ENCODE results near the gene RNF152. TPM values are rescaled to one million over a fixed set of nuclear protein-coding genes. Genes with fewer than 3 reads are reported as not detected.

Gene RNF152
- total RNA-seq, 1 experiment from 2014 or later, result 0.18 TPM

DNA sequence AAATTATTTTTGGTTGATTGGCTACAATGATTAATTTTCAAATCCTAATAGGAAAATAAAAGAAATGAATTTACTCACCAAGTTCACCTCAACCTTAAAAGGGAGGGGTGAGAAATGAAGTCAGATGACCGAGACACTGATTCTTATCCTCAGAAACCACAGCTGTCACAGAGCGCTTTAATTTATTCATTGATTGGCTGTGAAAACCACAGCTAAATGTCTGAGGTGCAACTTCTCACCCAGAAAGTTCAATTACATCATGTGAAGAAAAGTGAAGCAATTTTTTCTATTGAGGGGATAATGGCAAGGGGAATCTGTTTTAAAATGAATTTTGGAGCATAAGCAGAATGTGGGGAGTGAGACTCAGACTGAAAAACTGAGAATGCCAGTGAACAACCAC lies 128.4 kb downstream of the RNF152 start:
- Histone ChIP-seq H3K4me1 (ENCODE audit: control insufficient read depth, insufficient read depth, low read length) (no peaks in the 10 kb centered on the region), H3K27me3 (ENCODE audit: control insufficient read depth, insufficient read depth, low read length) (no peaks in the 10 kb centered on the region), H3K27ac (ENCODE audit: low read length) (no peak overlapping the region), H3K36me3 (ENCODE audit: control insufficient read depth, insufficient read depth, low read length) (no peaks in the 10 kb centered on the region), H3K9me3 (ENCODE audit: control insufficient read depth, insufficient read depth, low read depth, low read length) (no peaks in the 10 kb centered on the region), H3K4me3 (ENCODE audit: low read depth in 2 of 2, low read length in 2 of 2) (no peak overlapping the region)
- in situ Hi-C loops (cut with HindIII; ENCODE audit: low pct_unique_long_range_greater_than_20kb, low sequenced_read_pairs) (no loop called here), intact Hi-C loops (cut with micrococcal nuclease; ENCODE audit: unreplicated experiment) (no loop called here)
- no TSS peak for BruUV-seq (replicated peaks)
- POLR2A ChIA-PET, result no interaction called here
- no peak for DNase-seq (ENCODE audit: low read depth, low spot score)
- CTCF ChIA-PET, result no interaction called here
- TF ChIP-seq, protein P1, sequence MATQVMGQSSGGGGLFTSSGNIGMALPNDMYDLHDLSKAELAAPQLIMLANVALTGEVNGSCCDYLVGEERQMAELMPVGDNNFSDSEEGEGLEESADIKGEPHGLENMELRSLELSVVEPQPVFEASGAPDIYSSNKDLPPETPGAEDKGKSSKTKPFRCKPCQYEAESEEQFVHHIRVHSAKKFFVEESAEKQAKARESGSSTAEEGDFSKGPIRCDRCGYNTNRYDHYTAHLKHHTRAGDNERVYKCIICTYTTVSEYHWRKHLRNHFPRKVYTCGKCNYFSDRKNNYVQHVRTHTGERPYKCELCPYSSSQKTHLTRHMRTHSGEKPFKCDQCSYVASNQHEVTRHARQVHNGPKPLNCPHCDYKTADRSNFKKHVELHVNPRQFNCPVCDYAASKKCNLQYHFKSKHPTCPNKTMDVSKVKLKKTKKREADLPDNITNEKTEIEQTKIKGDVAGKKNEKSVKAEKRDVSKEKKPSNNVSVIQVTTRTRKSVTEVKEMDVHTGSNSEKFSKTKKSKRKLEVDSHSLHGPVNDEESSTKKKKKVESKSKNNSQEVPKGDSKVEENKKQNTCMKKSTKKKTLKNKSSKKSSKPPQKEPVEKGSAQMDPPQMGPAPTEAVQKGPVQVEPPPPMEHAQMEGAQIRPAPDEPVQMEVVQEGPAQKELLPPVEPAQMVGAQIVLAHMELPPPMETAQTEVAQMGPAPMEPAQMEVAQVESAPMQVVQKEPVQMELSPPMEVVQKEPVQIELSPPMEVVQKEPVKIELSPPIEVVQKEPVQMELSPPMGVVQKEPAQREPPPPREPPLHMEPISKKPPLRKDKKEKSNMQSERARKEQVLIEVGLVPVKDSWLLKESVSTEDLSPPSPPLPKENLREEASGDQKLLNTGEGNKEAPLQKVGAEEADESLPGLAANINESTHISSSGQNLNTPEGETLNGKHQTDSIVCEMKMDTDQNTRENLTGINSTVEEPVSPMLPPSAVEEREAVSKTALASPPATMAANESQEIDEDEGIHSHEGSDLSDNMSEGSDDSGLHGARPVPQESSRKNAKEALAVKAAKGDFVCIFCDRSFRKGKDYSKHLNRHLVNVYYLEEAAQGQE (IDR thresholded peaks at IDR 0.05; ENCODE audit: insufficient read depth in 1 of 2, low read depth in 2 of 2, low read length in 1 of 2), result no peak
- TF ChIP-seq TCF7L2 (IDR thresholded peaks at IDR 0.05; ENCODE audit: low read depth, low read length) (no peak), SIN3A (IDR thresholded peaks at IDR 0.05; ENCODE audit: borderline replicate concordance, insufficient read depth, low read depth, low read length) (no peak), POLR2AphosphoS5 (IDR thresholded peaks at IDR 0.05; ENCODE audit: low read depth, low read length) (no peak)
- TF ChIP-seq, protein P2, sequence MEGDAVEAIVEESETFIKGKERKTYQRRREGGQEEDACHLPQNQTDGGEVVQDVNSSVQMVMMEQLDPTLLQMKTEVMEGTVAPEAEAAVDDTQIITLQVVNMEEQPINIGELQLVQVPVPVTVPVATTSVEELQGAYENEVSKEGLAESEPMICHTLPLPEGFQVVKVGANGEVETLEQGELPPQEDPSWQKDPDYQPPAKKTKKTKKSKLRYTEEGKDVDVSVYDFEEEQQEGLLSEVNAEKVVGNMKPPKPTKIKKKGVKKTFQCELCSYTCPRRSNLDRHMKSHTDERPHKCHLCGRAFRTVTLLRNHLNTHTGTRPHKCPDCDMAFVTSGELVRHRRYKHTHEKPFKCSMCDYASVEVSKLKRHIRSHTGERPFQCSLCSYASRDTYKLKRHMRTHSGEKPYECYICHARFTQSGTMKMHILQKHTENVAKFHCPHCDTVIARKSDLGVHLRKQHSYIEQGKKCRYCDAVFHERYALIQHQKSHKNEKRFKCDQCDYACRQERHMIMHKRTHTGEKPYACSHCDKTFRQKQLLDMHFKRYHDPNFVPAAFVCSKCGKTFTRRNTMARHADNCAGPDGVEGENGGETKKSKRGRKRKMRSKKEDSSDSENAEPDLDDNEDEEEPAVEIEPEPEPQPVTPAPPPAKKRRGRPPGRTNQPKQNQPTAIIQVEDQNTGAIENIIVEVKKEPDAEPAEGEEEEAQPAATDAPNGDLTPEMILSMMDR (IDR thresholded peaks at IDR 0.05), result no peak
- ATAC-seq, result no peak

DNA sequence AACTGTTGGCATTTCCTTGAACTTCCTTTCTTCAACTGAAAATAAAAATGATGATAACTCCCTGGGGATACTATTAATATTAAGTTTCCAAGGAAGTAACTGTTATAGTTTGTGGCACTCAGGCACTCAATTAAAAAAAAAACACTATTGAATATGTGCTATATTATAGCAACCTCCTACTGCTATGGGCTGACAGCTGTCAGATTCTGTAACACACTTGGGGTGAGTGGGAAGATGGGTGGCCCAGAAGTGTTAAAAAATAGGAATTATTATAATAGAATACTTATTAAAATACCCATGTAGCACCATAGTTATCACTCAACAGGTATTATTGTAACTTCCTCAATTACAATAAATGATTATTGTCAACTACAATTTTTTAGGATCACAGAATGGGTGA lies 130.9 kb downstream of the RNF152 start:
- in situ Hi-C loops (cut with HindIII; ENCODE audit: low pct_unique_long_range_greater_than_20kb, low sequenced_read_pairs), result no loop called here

More for the DNA sequence above, 130.9 kb downstream of the RNF152 start:
- ATAC-seq (no peak), DNase-seq (ENCODE audit: low read depth, low spot score) (no peak)
- no TSS peak for BruUV-seq (replicated peaks)
- H3K27me3 ChIP-seq (ENCODE audit: control insufficient read depth, insufficient read depth, low read length), result no peaks in the 10 kb centered on the region
- H3K4me3 ChIP-seq (ENCODE audit: low read depth in 2 of 2, low read length in 2 of 2), result no peak overlapping the region
- POLR2A ChIA-PET, result no interaction called here
- TF ChIP-seq TCF7L2 (IDR thresholded peaks at IDR 0.05; ENCODE audit: low read depth, low read length) (no peak), POLR2AphosphoS5 (IDR thresholded peaks at IDR 0.05; ENCODE audit: low read depth, low read length) (no peak)
- TF ChIP-seq, protein P2 (IDR thresholded peaks at IDR 0.05), result no peak
- TF ChIP-seq, protein P1 (IDR thresholded peaks at IDR 0.05; ENCODE audit: insufficient read depth in 1 of 2, low read depth in 2 of 2, low read length in 1 of 2), result no peak
- H3K36me3 ChIP-seq (ENCODE audit: control insufficient read depth, insufficient read depth, low read length), result no peaks in the 10 kb centered on the region
- no peaks in the 10 kb centered on the region for H3K4me1 ChIP-seq (ENCODE audit: control insufficient read depth, insufficient read depth, low read length)
- H3K27ac ChIP-seq (ENCODE audit: low read length), result no peak overlapping the region
- CTCF ChIA-PET, result no interaction called here
- no peaks in the 10 kb centered on the region for H3K9me3 ChIP-seq (ENCODE audit: control insufficient read depth, insufficient read depth, low read depth, low read length)
- intact Hi-C loops (cut with micrococcal nuclease; ENCODE audit: unreplicated experiment), result no loop called here

Measured in Panc1 (cell line).